Esophagus squamous epithelium (tissue), 5 donors: ENCODE results near the gene FRMPD4. TPM values are rescaled to one million over a fixed set of nuclear protein-coding genes. Genes with fewer than 3 reads are reported as not detected.

Experiments used
- DNase-seq: peaks from one replicate; lab custom pipeline; 2025; lab: John Stamatoyannopoulos, UW
- H3K27ac ChIP-seq, 4 donors: fragments of 200-600 bp; sonication (generic); one replicate each; pipeline ENCODE4 v1.5.1; 2016 to 2019; ENCODE audit warnings: mild to moderate bottlenecking in 1 of 4
- H3K27me3 ChIP-seq, 4 donors: fragments of 200-600 bp; sonication (generic); 1 replicate in 3 of 4; 2 replicates in 1 of 4; pipeline versions ENCODE4 v1.5.1 to v1.6.0; 2017 to 2021; ENCODE audit warnings: antibody characterized with exemption in 1 of 4
- H3K36me3 ChIP-seq, 3 donors: fragments of 200-600 bp; sonication (generic); one replicate each; pipeline ENCODE4 v1.5.1; 2016 to 2019
- H3K4me1 ChIP-seq, 3 donors: fragments of 200-600 bp; sonication (generic); one replicate each; pipeline ENCODE4 v1.5.1; 2017 to 2019
- H3K4me3 ChIP-seq, 4 donors: fragments of 200-600 bp; sonication (generic); 1 replicate in 3 of 4; 2 replicates in 1 of 4; pipeline ENCODE4 v1.5.1; 2016 to 2019; ENCODE audit warnings: mild to moderate bottlenecking in 2 of 4, moderate library complexity in 1 of 4
- H3K9me3 ChIP-seq, 3 donors: fragments of 200-600 bp; sonication (generic); one replicate each; pipeline ENCODE4 v1.5.1; 2016 to 2019
- POLR2A ChIP-seq, 4 donors: fragments of 450-650 bp; IDR thresholded peaks; one replicate each; pipeline ENCODE4 v1.6.1; 2017; ENCODE audit warnings: antibody characterized with exemption in 4 of 4, mild to moderate bottlenecking in 4 of 4, moderate library complexity in 3 of 4
- WGBS, 2 donors: methylation state at CpG; one replicate each; pipeline ENCODE4 v1.1.5; 2018; 5-methylcytosine and 5-hydroxymethylcytosine counted together
- intact Hi-C: fragments of 100-400 bp; cut with DNase I; formaldehyde crosslinking; loops from one replicate; pipeline ENCODE4 v1.15.0; 2022
- total RNA-seq, 4 donors: library from RNA; depleted of rRNA; stranded (reverse); fragments of >200 nt; gene quantifications; one replicate each; pipeline ENCODE4 v1.1.0, GENCODE V29; 2016
- TF ChIP-seq, protein P1 (sequence below), 6 experiments: fragments of 450-650 bp in 4 of 6; fragments of 200-600 bp in 2 of 6; sonication (generic) in 2 of 6; IDR thresholded peaks; one replicate each; pipeline ENCODE4 v1.5.1; 2016 to 2019; ENCODE audit warnings: antibody characterized with exemption in 6 of 6, mild to moderate bottlenecking in 4 of 6, moderate library complexity in 4 of 6
- donor health status: DM: yes; HTN: yes; CAD: no.

FRMPD4 gene
- total RNA-seq, 4 donors from 2014 or later: under 0.01 to 0.06 TPM; not detected in 2

DNA sequence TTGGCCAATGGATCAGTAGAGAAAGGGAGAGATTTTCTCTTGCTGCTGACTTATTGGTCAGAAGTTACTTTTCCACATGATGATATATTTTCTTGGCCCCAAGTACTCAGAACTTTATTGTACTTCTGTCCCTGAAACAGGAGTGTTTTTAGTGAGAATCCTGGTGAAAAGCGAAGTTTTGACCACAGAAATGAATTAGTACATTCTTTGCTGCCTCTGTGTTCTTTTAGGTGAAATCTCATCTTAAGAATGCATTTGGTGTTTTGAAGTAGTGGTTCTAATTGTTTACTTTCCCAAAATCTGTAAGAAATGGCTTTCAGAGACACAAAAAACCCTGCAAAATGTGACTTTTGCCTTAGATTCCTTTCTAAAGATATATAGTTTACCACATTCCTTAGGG lies 240.4 kb downstream of the FRMPD4 start:
- no peaks in the 10 kb centered on the region for H3K36me3 ChIP-seq
- intact Hi-C loops: no loop called here
- 64 to 80% methylated on average over 1 of the region's 1 CpG for WGBS, 2 donors
- TF ChIP-seq, protein P1, sequence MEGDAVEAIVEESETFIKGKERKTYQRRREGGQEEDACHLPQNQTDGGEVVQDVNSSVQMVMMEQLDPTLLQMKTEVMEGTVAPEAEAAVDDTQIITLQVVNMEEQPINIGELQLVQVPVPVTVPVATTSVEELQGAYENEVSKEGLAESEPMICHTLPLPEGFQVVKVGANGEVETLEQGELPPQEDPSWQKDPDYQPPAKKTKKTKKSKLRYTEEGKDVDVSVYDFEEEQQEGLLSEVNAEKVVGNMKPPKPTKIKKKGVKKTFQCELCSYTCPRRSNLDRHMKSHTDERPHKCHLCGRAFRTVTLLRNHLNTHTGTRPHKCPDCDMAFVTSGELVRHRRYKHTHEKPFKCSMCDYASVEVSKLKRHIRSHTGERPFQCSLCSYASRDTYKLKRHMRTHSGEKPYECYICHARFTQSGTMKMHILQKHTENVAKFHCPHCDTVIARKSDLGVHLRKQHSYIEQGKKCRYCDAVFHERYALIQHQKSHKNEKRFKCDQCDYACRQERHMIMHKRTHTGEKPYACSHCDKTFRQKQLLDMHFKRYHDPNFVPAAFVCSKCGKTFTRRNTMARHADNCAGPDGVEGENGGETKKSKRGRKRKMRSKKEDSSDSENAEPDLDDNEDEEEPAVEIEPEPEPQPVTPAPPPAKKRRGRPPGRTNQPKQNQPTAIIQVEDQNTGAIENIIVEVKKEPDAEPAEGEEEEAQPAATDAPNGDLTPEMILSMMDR (IDR thresholded peaks at IDR 0.05): no peak
- TF ChIP-seq POLR2A (IDR thresholded peaks at IDR 0.05): no peak
- H3K4me3 ChIP-seq: no peak overlapping the region
- no peak overlapping the region for H3K27ac ChIP-seq
- no peaks in the 10 kb centered on the region for H3K27me3 ChIP-seq
- DNase-seq: no peak
- no peaks in the 10 kb centered on the region for H3K9me3 ChIP-seq
- no peaks in the 10 kb centered on the region for H3K4me1 ChIP-seq

DNA sequence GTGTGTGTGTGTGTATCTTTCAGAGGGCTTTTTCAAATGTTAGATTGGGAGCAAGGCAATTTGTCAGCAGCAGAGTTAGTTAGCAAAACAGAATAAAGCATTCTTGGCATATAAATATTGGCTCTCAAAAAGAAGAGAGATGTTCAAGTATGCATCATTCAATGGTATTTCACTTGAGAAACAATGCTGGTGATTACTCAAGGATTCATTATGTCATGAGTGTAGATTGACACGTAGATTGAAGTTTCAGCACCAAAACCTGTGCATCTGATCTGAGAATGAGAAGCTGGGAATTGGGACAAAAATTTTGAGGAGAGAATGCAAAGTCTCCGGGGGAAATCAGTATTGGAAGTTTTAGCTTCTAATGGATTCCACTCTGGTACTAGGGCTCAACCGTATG lies 241.4 kb downstream of the FRMPD4 start:
- Histone ChIP-seq H3K36me3 (no peaks in the 10 kb centered on the region), H3K27ac (no peak overlapping the region), H3K4me3 (no peak overlapping the region), H3K27me3 (no peaks in the 10 kb centered on the region), H3K4me1 (no peaks in the 10 kb centered on the region), H3K9me3 (no peaks in the 10 kb centered on the region)
- intact Hi-C loops: no loop called here
- WGBS, 2 donors: 64 to 72% methylated on average over 3 of the region's 3 CpGs
- TF ChIP-seq, protein P1 (IDR thresholded peaks at IDR 0.05): no peak
- no peak for TF ChIP-seq POLR2A (IDR thresholded peaks at IDR 0.05)
- no peak for DNase-seq

DNA sequence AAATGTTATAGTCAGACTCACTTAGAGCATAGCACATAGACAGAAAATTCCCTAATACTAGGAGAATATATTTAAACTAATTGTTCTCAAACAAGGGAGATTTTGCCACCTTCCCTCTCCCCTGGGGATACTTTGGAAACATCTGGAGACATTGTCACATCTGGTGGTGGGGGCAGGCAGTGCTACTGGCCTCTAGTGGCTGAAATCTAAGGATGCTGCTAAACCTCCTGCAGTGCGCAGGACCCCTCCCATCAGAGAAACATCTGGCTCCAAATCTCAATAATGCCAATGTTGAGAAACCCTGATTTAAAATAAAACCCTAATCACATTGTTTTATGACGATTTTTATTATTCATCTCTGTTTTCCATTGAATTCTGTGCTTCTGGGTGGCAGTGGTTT lies 244.9 kb downstream of the FRMPD4 start:
- Histone ChIP-seq H3K27ac (no peak overlapping the region), H3K9me3 (no peaks in the 10 kb centered on the region), H3K27me3 (no peaks in the 10 kb centered on the region), H3K36me3 (no peaks in the 10 kb centered on the region), H3K4me1 (no peaks in the 10 kb centered on the region), H3K4me3 (no peak overlapping the region)
- intact Hi-C loops: no loop called here
- no peak for TF ChIP-seq POLR2A (IDR thresholded peaks at IDR 0.05)
- TF ChIP-seq, protein P1 (IDR thresholded peaks at IDR 0.05): no peak
- DNase-seq: no peak
- WGBS, 2 donors: 43 to 60% methylated on average over 2 of the region's 2 CpGs

DNA sequence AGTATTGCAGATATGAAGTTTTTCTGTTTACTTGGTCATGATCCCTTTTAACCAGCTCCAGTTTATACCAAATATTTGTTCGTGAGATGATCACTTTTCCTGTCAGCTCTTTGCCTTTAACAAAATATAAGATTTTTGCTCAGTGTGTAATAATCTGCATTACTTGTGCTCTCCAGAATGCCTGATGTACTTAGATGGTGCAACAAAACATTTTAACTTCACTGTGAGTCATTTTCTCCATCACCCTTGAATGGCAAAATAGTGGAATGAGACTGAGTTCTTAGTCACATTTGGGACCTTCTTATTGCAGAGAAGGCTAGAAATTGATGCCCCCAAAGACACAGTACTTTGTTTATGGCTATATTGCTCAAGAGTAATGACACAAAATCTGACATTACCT lies 252.0 kb downstream of the FRMPD4 start:
- no peaks in the 10 kb centered on the region for H3K36me3 ChIP-seq
- TF ChIP-seq, protein P1 (IDR thresholded peaks at IDR 0.05): no peak
- no peak for TF ChIP-seq POLR2A (IDR thresholded peaks at IDR 0.05)
- intact Hi-C loops: no loop called here

DNA sequence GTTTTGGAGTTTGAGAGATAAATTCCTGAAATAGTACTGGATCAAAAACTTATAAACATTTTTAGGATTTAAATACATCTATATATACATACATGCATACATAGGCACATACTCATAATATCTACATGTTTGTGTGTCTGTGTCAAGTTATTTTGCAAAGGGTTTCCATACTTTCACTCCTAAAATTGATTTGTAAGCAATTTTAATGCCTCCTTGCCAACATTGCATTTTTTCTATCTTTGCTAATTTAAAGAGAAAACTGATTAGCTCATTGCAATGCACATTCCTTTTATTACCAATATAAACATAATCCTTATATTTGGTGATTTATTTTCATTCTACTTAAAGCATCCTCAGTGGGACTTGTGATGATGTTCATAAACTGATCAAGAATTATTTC lies 258.3 kb downstream of the FRMPD4 start:
- Histone ChIP-seq H3K36me3 (no peaks in the 10 kb centered on the region), H3K4me3 (no peak overlapping the region), H3K27ac (no peak overlapping the region), H3K27me3 (no peaks in the 10 kb centered on the region), H3K4me1 (no peaks in the 10 kb centered on the region), H3K9me3 (no peaks in the 10 kb centered on the region)
- intact Hi-C loops: no loop called here
- DNase-seq: no peak
- TF ChIP-seq POLR2A (IDR thresholded peaks at IDR 0.05): no peak
- TF ChIP-seq, protein P1 (IDR thresholded peaks at IDR 0.05): no peak

More for the DNA sequence above, 252.0 kb downstream of the FRMPD4 start:
- Histone ChIP-seq H3K9me3 (no peaks in the 10 kb centered on the region), H3K27me3 (no peaks in the 10 kb centered on the region), H3K27ac (no peak overlapping the region), H3K4me1 (no peaks in the 10 kb centered on the region), H3K4me3 (no peak overlapping the region)
- WGBS, 2 donors: 76 to 83% methylated on average over 1 of the region's 1 CpG
- no peak for DNase-seq
